K562 (cell line): ENCODE measurements around the gene ZCCHC14. TPM values are rescaled to one million over a fixed set of nuclear protein-coding genes. Genes with fewer than 3 reads are reported as not detected.
"Not testable (repeated sequence)": the region's sequence is repeated elsewhere in the genome, so short reads cannot be mapped to it uniquely, and the experiment has no call there.

ENCODE experiments used
- ATAC-seq: fragments of 200-7000 bp; cut with Tn5 transposase; 3 replicates; pipeline ENCODE4 v1.9.1; 2020; ENCODE audit warnings: moderate library complexity
- BruUV-seq: library from RNA; stranded (reverse); fragments of 400-500 nt; replicated peaks from 2 replicates; lab custom pipeline; 2021; lab: Mats Ljungman, UMichigan
- CTCF ChIA-PET: fragments of 300-600 bp; formaldehyde crosslinking; extraction: SDS; loops from one replicate; lab custom pipeline; 2021; ENCODE audit warnings: low intra/inter-chr PET ratio; lab: Yijun Ruan, JAX
- POLR2A ChIA-PET: fragments of 300-600, 350-650 bp; sonication (Branson Sonifier 250); formaldehyde crosslinking; extraction: SDS; loops from one replicate; lab custom pipeline; 2021; ENCODE audit warnings: antibody characterized with exemption, inconsistent platforms; lab: Yijun Ruan, JAX
- DNase-seq, 4 experiments: peaks; one replicate each; pipeline versions ENCODE4 v3.0.0 to v3.0.0-alpha.2; 2011 to 2018; ENCODE audit warnings: low spot score in 3 of 4, mixed read lengths in 3 of 4; ENCODE audit errors: extremely low read depth in 1 of 4
- FAIRE-seq: peaks from 2 replicates; lab custom pipeline; 2011; peaks lifted over from hg19 to GRCh38; lab: Jason Lieb, UNC
- H2AFZ ChIP-seq: 2 replicates; pipeline ENCODE4 v1.6.0; 2011; ENCODE audit warnings: low read depth, low read length, control low read depth, inconsistent platforms
- H3K27ac ChIP-seq: fragments of 200-600 bp; 3 replicates; pipeline ENCODE4 v1.8.0; 2011; ENCODE audit warnings: low read depth, mild to moderate bottlenecking, control low read depth, inconsistent platforms, low read length, moderate library complexity, mixed read lengths; ENCODE audit errors: extremely low read depth
- H3K27me3 ChIP-seq, 2 experiments: fragments of 300-600 bp in 1 of 2; 2 replicates in 1 of 2; 3 replicates in 1 of 2; pipeline versions ENCODE4 v1.6.0 to v1.8.0; 2011; ENCODE audit warnings: inconsistent platforms in 2 of 2, low read length in 2 of 2, mild to moderate bottlenecking in 1 of 2, mixed read lengths in 1 of 2, moderate library complexity in 1 of 2; ENCODE audit not compliant: control insufficient read depth in 2 of 2, insufficient read depth in 2 of 2
- H3K36me3 ChIP-seq: fragments of 300-600 bp; 3 replicates; pipeline ENCODE4 v1.8.0; 2011; ENCODE audit warnings: mild to moderate bottlenecking, low read length, inconsistent platforms; ENCODE audit not compliant: control insufficient read depth, insufficient read depth
- H3K4me1 ChIP-seq, 2 experiments: fragments of 200-600 bp in 1 of 2; replicated peaks in 1 of 2; 2 replicates in 1 of 2; 3 replicates in 1 of 2; pipeline versions ENCODE4 v1.5.1 to v1.8.0; 2011; ENCODE audit warnings: inconsistent platforms in 2 of 2, low read length in 2 of 2, mild to moderate bottlenecking in 1 of 2, mixed read lengths in 1 of 2, moderate library complexity in 1 of 2; ENCODE audit not compliant: control insufficient read depth in 2 of 2, insufficient read depth in 2 of 2
- H3K4me2 ChIP-seq: 2 replicates; pipeline ENCODE4 v1.6.1; 2011; ENCODE audit warnings: low read length, control low read depth, inconsistent platforms, mixed read lengths; ENCODE audit not compliant: insufficient read depth
- H3K4me3 ChIP-seq: fragments of 200-600 bp; sonication (generic), shearing (Covaris generic); 2 replicates; pipeline ENCODE4 v1.5.1; 2016; ENCODE audit warnings: control low read depth, inconsistent platforms
- H3K79me2 ChIP-seq: fragments of 200-600 bp; 3 replicates; pipeline ENCODE4 v1.8.0; 2011; ENCODE audit warnings: low read length, inconsistent platforms; ENCODE audit not compliant: control insufficient read depth, insufficient read depth
- H3K9ac ChIP-seq, 2 experiments: 2 replicates each; pipeline versions ENCODE4 v1.6.0 to v1.6.1; 2011; ENCODE audit warnings: low read depth in 2 of 2, low read length in 2 of 2, control low read depth in 1 of 2, inconsistent platforms in 1 of 2, mild to moderate bottlenecking in 1 of 2, mixed read lengths in 1 of 2; ENCODE audit not compliant: insufficient read depth in 1 of 2
- H3K9me1 ChIP-seq: one replicate; pipeline ENCODE4 v1.6.0; 2011; ENCODE audit warnings: inconsistent platforms, mild to moderate bottlenecking, low read length, moderate library complexity; ENCODE audit not compliant: control insufficient read depth, insufficient read depth
- H3K9me3 ChIP-seq: replicated peaks from 2 replicates; pipeline ENCODE4 v1.5.1; 2011; ENCODE audit warnings: low read depth, low read length, inconsistent platforms; ENCODE audit not compliant: control insufficient read depth, insufficient read depth
- H4K20me1 ChIP-seq: replicated peaks from 2 replicates; pipeline ENCODE4 v1.6.1; 2011; ENCODE audit warnings: low read length, inconsistent platforms, mixed read lengths; ENCODE audit not compliant: control insufficient read depth, insufficient read depth
- ZMIZ1 ChIP-seq, 2 experiments: fragments of 150-350 bp in 1 of 2; IDR thresholded peaks; 2 replicates each; pipeline ENCODE4 v1.6.1; 2012 to 2016; ENCODE audit warnings: low read depth in 2 of 2, low read length in 2 of 2, mild to moderate bottlenecking in 1 of 2, moderate library complexity in 1 of 2
- ZNF124 ChIP-seq: sonication (generic); formaldehyde crosslinking; IDR thresholded peaks from 2 replicates; pipeline ENCODE4 v1.8.1; 2022; ENCODE audit warnings: missing genetic modification reagents
- ZNF583 ChIP-seq: fragments of 250-450 bp; sonication (Bioruptor Pico); IDR thresholded peaks from 2 replicates; pipeline ENCODE4 v1.4.0; 2020
- WGBS: fragments of 100-300 bp; shearing (Covaris generic); methylation state at CpG from one replicate; pipeline ENCODE4 v1.1.6; 2016; ENCODE audit warnings: low coverage, mixed read lengths; ENCODE audit not compliant: insufficient coverage; ENCODE audit errors: missing lambda C conversion rate; 5-methylcytosine and 5-hydroxymethylcytosine counted together
- in situ Hi-C: fragments of 300-500 bp; cut with MboI; formaldehyde crosslinking; loops from 4 replicates; pipeline ENCODE4 v1.15.0; 2018; ENCODE audit warnings: inconsistent platforms, mixed read lengths
- intact Hi-C: fragments of 100-400 bp; cut with micrococcal nuclease; formaldehyde crosslinking; loops from 2 replicates; pipeline ENCODE4 v1.14.2; 2022
- polyA plus RNA-seq, 8 experiments: library from polyadenylated mRNA; depleted of rRNA in 4 of 8; stranded (reverse) in 5 of 8; unstranded in 3 of 8; fragments of >200 nt; fragmentation: Nextera tagmentation in 2 of 8; fragmentation: Illumina TruSeq in 1 of 8; extraction: Ambion mirVana in 2 of 8; extraction: Trizol in 1 of 8; gene quantifications; 2 replicates each; pipeline versions ENCODE4 v1.2.1 to v1.2.3, GENCODE V29; 2011 to 2014; ENCODE audit warnings: inconsistent platforms in 1 of 8, missing spikeins in 1 of 8
- total RNA-seq, 7 experiments: library from RNA; depleted of rRNA in 6 of 7; stranded (reverse); fragments of >200 nt in 6 of 7; fragmentation: Illumina TruSeq in 2 of 7; extraction: Trizol in 2 of 7; gene quantifications; 2 replicates each; pipeline versions ENCODE4 v1.2.1 to v1.2.3, GENCODE V29; 2011 to 2021; ENCODE audit warnings: low replicate concordance in 1 of 7

The ZCCHC14 gene
- total and polyA plus RNA-seq, 9 of the 15 experiments (the other 6 are each of a cell fraction or from before 2014, with no cell fraction given) = 1.5 to 12.4 (median 2.9) TPM

GRCh38 chr16:87482670-87483069 is 10.2 kb downstream of the ZCCHC14 start:
- H3K4me3 ChIP-seq, DNase-seq, H3K27me3 ChIP-seq, H3K9me1 ChIP-seq, FAIRE-seq, H3K9me3 ChIP-seq, ATAC-seq, in situ Hi-C loops, H4K20me1 ChIP-seq, BruUV-seq, H3K4me2 ChIP-seq, H3K36me3 ChIP-seq, H3K27ac ChIP-seq, H2AFZ ChIP-seq, CTCF ChIA-PET, intact Hi-C loops, H3K9ac ChIP-seq: not testable (repeated sequence)
- peaks cover 8 to 16% of the 10 kb centered on the region in 2 experiments; a peak in 4 of 5 replicates for H3K4me1 ChIP-seq
- peaks cover 18% of the 10 kb centered on the region for H3K79me2 ChIP-seq
- POLR2A ChIA-PET = interaction anchor here (0.6 kb wide), 1 partner anchor 17 kb away, joined by 3 read pairs; no protein-coding TSS in a partner anchor
- 81% methylated on average over 6 of the region's 6 CpGs for WGBS

GRCh38 chr16:87482266-87482665 is 10.6 kb downstream of the ZCCHC14 start:
- ATAC-seq (no peak), FAIRE-seq (no peak), DNase-seq (no peak)
- Histone ChIP-seq H3K4me1 (peaks cover 8 to 16% of the 10 kb centered on the region in 2 experiments; a peak in 4 of 5 replicates), H3K36me3 (peaks cover 3% of the 10 kb centered on the region; the same call in 2 of the 3 replicates), H3K79me2 (peaks cover 14% of the 10 kb centered on the region), H2AFZ (no peak overlapping the region), H3K9ac (no peak overlapping the region), H3K4me3 (no peak overlapping the region), H3K4me2 (no peak overlapping the region), H3K9me1 (no peaks in the 10 kb centered on the region), H3K27me3 (no peaks in the 10 kb centered on the region), H3K27ac (no peak overlapping the region), H4K20me1 (0 out of 2 replicates have a peak, but pooled peaks cover 3% of the 10 kb centered on the region), H3K9me3 (no peaks in the 10 kb centered on the region)
- ChIA-PET POLR2A (interaction anchor here (0.6 kb wide), 1 partner anchor 17 kb away, joined by 3 read pairs; no protein-coding TSS in a partner anchor), CTCF (no interaction called here)
- BruUV-seq = no TSS peak
- WGBS = 81% methylated on average over 8 of the region's 9 CpGs
- intact Hi-C loops = no loop called here
- in situ Hi-C loops = no loop called here
- no peak for TF ChIP-seq ZNF124 (CRISPR knock-in tag)
- no peak for TF ChIP-seq ZMIZ1 (IDR thresholded peaks at IDR 0.05; ENCODE audit: low read depth in 2 of 2, low read length in 2 of 2)
- TF ChIP-seq ZNF583 (CRISPR knock-in tag) = no peak
